B cell (primary cell): ENCODE results near the gene ZNF622. TPM values are rescaled to one million over a fixed set of nuclear protein-coding genes. Genes with fewer than 3 reads are reported as not detected.

ENCODE experiments used
- ATAC-seq: fragments of 200-7000 bp; cut with Tn5 transposase; one replicate; pipeline ENCODE4 v1.10.0; 2021; ENCODE audit warnings: low read depth, mild to moderate bottlenecking, moderate number of reproducible peaks, moderate library complexity
- CTCF ChIA-PET: fragments of 350-600 bp; sonication (Branson Sonifier 250); formaldehyde crosslinking; loops from one replicate; lab custom pipeline; 2021; ENCODE audit warnings: antibody characterized with exemption, inconsistent platforms; lab: Charles Lee
- POLR2A ChIA-PET: fragments of 350-600 bp; sonication (Branson Sonifier 250); formaldehyde crosslinking; loops from one replicate; lab custom pipeline; 2021; ENCODE audit warnings: antibody characterized with exemption; lab: Charles Lee
- DNase-seq: peaks from one replicate; pipeline ENCODE4 v3.0.0; 2013
- H2AFZ ChIP-seq: 2 replicates; pipeline ENCODE4 v1.6.1; 2012; ENCODE audit warnings: mild to moderate bottlenecking, low read depth, low read length; ENCODE audit not compliant: insufficient read depth, poor library complexity, severe bottlenecking
- H3K27ac ChIP-seq, 2 donors: 1 replicate in 1 of 2; 2 replicates in 1 of 2; pipeline ENCODE4 v1.5.1; 2012 to 2013; ENCODE audit warnings: low read length in 2 of 2, mild to moderate bottlenecking in 2 of 2, moderate library complexity in 1 of 2
- H3K27me3 ChIP-seq, 4 experiments: fragments of 200-600 bp in 1 of 4; sonication (generic) in 1 of 4; replicated peaks in 1 of 4; 1 replicate in 2 of 4; 2 replicates in 2 of 4; pipeline versions ENCODE4 v1.6.1 to v1.7.0; 2013 to 2016; ENCODE audit warnings: low read length in 3 of 4, mild to moderate bottlenecking in 2 of 4, mixed read lengths in 1 of 4, moderate library complexity in 1 of 4; ENCODE audit not compliant: insufficient read depth in 4 of 4, control insufficient read depth in 3 of 4; ENCODE audit errors: control extremely low read depth in 1 of 4
- H3K36me3 ChIP-seq, 2 experiments: replicated peaks in 1 of 2; 1 replicate in 1 of 2; 2 replicates in 1 of 2; pipeline versions ENCODE4 v1.6.1 to v1.7.1; 2013; ENCODE audit warnings: low read length in 1 of 2; ENCODE audit not compliant: insufficient read depth in 2 of 2, control insufficient read depth in 1 of 2; ENCODE audit errors: control extremely low read depth in 1 of 2, extremely low read depth in 1 of 2
- H3K4me1 ChIP-seq, 2 donors: fragments of 200-600 bp in 1 of 2; sonication (generic) in 1 of 2; 1 replicate in 1 of 2; 2 replicates in 1 of 2; pipeline versions ENCODE4 v1.5.1 to v1.6.1; 2013 to 2017; ENCODE audit warnings: low read length in 2 of 2; ENCODE audit not compliant: control insufficient read depth in 2 of 2, insufficient read depth in 2 of 2
- H3K4me2 ChIP-seq: replicated peaks from 2 replicates; pipeline ENCODE3; 2012; ENCODE audit warnings: mild to moderate bottlenecking, low read depth, low read length; ENCODE audit not compliant: poor library complexity, severe bottlenecking
- H3K4me3 ChIP-seq, 5 experiments: fragments of 200-600 bp in 1 of 5; sonication (generic) in 1 of 5; 1 replicate in 3 of 5; 2 replicates in 2 of 5; pipeline versions ENCODE4 v1.5.1 to v1.7.0; 2011 to 2016; ENCODE audit warnings: low read length in 4 of 5, mild to moderate bottlenecking in 4 of 5, low read depth in 2 of 5, control low read depth in 1 of 5, moderate library complexity in 1 of 5; ENCODE audit not compliant: insufficient read depth in 1 of 5; ENCODE audit errors: control extremely low read depth in 1 of 5, extremely low read depth in 1 of 5
- H3K79me2 ChIP-seq: fragments of 200-600 bp; sonication (generic); one replicate; pipeline ENCODE4 v1.6.0; 2016; ENCODE audit warnings: low read length; ENCODE audit not compliant: control insufficient read depth, insufficient read depth
- H3K9ac ChIP-seq: fragments of 200-600 bp; sonication (generic); 2 replicates; pipeline ENCODE4 v1.6.1; 2017; ENCODE audit warnings: mild to moderate bottlenecking, low read length, moderate library complexity
- H3K9me3 ChIP-seq, 3 donors: one replicate each; pipeline versions ENCODE4 v1.6.1 to v1.7.1; 2013; ENCODE audit warnings: low read length in 2 of 3; ENCODE audit not compliant: control insufficient read depth in 2 of 3, insufficient read depth in 1 of 3; ENCODE audit errors: control extremely low read depth in 1 of 3
- H4K20me1 ChIP-seq: 2 replicates; pipeline ENCODE4 v1.6.0; 2012; ENCODE audit warnings: mild to moderate bottlenecking, low read length; ENCODE audit not compliant: insufficient read depth, control insufficient read depth, poor library complexity, severe bottlenecking
- H3K27ac Mint-ChIP-seq: one replicate; pipeline ENCODE4 v1.8.0; 2021; ENCODE audit warnings: mixed read lengths
- H3K27me3 Mint-ChIP-seq: one replicate; pipeline ENCODE4 v1.8.0; 2021; ENCODE audit warnings: mixed read lengths
- H3K4me1 Mint-ChIP-seq: one replicate; pipeline ENCODE4 v1.8.0; 2021; ENCODE audit warnings: mixed read lengths
- H3K4me3 Mint-ChIP-seq: one replicate; pipeline ENCODE4 v1.8.0; 2021; ENCODE audit warnings: mixed read lengths
- H3K9me3 Mint-ChIP-seq: one replicate; pipeline ENCODE4 v1.8.0; 2022; ENCODE audit warnings: mixed read lengths; ENCODE audit not compliant: insufficient read depth
- CTCF ChIP-seq: fragments of 200-600 bp; IDR thresholded peaks from one replicate; pipeline ENCODE4 v1.8.0; 2022; ENCODE audit warnings: antibody characterized with exemption, mild to moderate bottlenecking
- EZH2 ChIP-seq: IDR thresholded peaks from 2 replicates; pipeline ENCODE4 v1.6.1; 2012; ENCODE audit warnings: borderline replicate concordance, low read depth, mild to moderate bottlenecking, moderate library complexity, low read length; ENCODE audit not compliant: insufficient read depth, poor library complexity, severe bottlenecking
- WGBS: methylation state at CpG from one replicate; pipeline ENCODE4 v1.1.5; 2013; ENCODE audit warnings: missing lambda C conversion rate; ENCODE audit not compliant: insufficient coverage; 5-methylcytosine and 5-hydroxymethylcytosine counted together
- intact Hi-C: fragments of 100-400 bp; cut with micrococcal nuclease; formaldehyde crosslinking; loops from one replicate; pipeline ENCODE4 v1.10.0; 2022
- polyA plus RNA-seq: library from polyadenylated mRNA; depleted of rRNA; stranded (reverse); fragments of >200 nt; gene quantifications from 2 replicates; pipeline ENCODE4 v1.2.3, GENCODE V29; 2012
- total RNA-seq, 2 donors: library from RNA; stranded (reverse); fragments of 120-200 nt in 1 of 2; gene quantifications; 1 replicate in 1 of 2; 2 replicates in 1 of 2; pipeline versions ENCODE4 v1.2.3 to v1.2.4, GENCODE V29; 2013 to 2022

ZNF622 gene
- total and polyA plus RNA-seq, 2 donors (not counting 1 experiment from before 2014, with no cell fraction given) = 7.5 to 37.1 TPM

- H3K27ac Mint-ChIP-seq = no peak overlapping the region
- H3K4me2 ChIP-seq = no peak overlapping the region
Observed at GRCh38 chr5:16483361-16483760, 17.8 kb upstream of the ZNF622 start.

GRCh38 chr5:16482891-16483290 is 17.3 kb upstream of the ZNF622 start:
- Histone ChIP-seq H3K4me1 (no peaks in the 10 kb centered on the region), H3K79me2 (no peaks in the 10 kb centered on the region), H3K4me3 (no peak overlapping the region), H4K20me1 (no peaks in the 10 kb centered on the region), H3K9ac (no peak overlapping the region), H3K27ac (no peak overlapping the region), H3K36me3 (no peaks in the 10 kb centered on the region), H3K27me3 (no peaks in the 10 kb centered on the region), H3K4me2 (no peak overlapping the region), H3K9me3 (no peaks in the 10 kb centered on the region), H2AFZ (no peak overlapping the region)
- intact Hi-C loops = no loop called here
- Mint-ChIP-seq H3K27me3 (peaks cover 8% of the 10 kb centered on the region), H3K9me3 (no peaks in the 10 kb centered on the region), H3K4me1 (no peaks in the 10 kb centered on the region), H3K4me3 (no peak overlapping the region), H3K27ac (no peak overlapping the region)
- DNase-seq = no peak
- no CpG with 5 or more reads among the region's 2 CpGs for WGBS
- ChIA-PET POLR2A (no interaction called here), CTCF (interaction anchor here (1.3 to 1.8 kb wide), 3 partner anchors 8 to 184 kb away, joined by 3 to 9 read pairs (median 4); no protein-coding TSS in a partner anchor)
- TF ChIP-seq EZH2 (no peak), CTCF (no peak)
- no peak for ATAC-seq

More at GRCh38 chr5:16483361-16483760, 17.8 kb upstream of the ZNF622 start:
- ATAC-seq (no peak), DNase-seq (no peak)
- no peak overlapping the region for H3K4me3 Mint-ChIP-seq
- Histone ChIP-seq H3K4me1 (no peaks in the 10 kb centered on the region), H3K4me3 (no peak overlapping the region), H3K36me3 (no peaks in the 10 kb centered on the region), H3K9ac (no peak overlapping the region), H3K9me3 (no peaks in the 10 kb centered on the region), H3K79me2 (no peaks in the 10 kb centered on the region), H2AFZ (no peak overlapping the region), H4K20me1 (no peaks in the 10 kb centered on the region), H3K27me3 (no peaks in the 10 kb centered on the region), H3K27ac (no peak overlapping the region)
- CTCF ChIA-PET = interaction anchor here (1.3 to 1.8 kb wide), 3 partner anchors 8 to 184 kb away, joined by 3 to 9 read pairs (median 4); no protein-coding TSS in a partner anchor
- TF ChIP-seq EZH2 (no peak), CTCF (no peak)
- POLR2A ChIA-PET = no interaction called here
- no peaks in the 10 kb centered on the region for H3K4me1 Mint-ChIP-seq
- peaks cover 8% of the 10 kb centered on the region for H3K27me3 Mint-ChIP-seq
- intact Hi-C loops = no loop called here
- H3K9me3 Mint-ChIP-seq = no peaks in the 10 kb centered on the region
